Stimulated activated naive CD8-positive, alpha-beta T cell treated with anti-CD3 and anti-CD28 coated beads, Interleukin-15, Interleukin-2, amounts not matched to agents 100 U/mL and 50 U/mL, for 24 hours (primary cell): Measurements from ENCODE around the gene MAD1L1.

Experiments
- ATAC-seq: fragments of 150-1000 bp; cut with Tn5 transposase; one replicate; pipeline ENCODE4 v1.10.0; 2021
- DNase-seq: peaks from one replicate; pipeline ENCODE4 v3.0.0; 2021

The MAD1L1 gene

DNA sequence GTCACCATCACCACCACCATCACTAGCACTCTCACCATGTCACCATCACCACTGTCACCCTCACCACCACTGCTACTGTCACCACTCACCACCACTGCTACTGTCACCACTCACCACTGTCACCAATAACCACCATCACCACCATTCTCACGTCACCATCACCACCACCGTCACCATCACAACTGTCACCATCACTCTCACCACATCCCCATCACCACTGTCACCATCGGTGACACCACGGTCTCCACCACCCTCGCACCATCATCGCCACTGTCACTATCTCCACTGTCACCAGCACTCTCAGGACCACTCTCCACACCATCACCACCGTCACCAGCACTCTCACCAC is 130.4 kb downstream of the MAD1L1 start:
- ATAC-seq = no peak

DNA sequence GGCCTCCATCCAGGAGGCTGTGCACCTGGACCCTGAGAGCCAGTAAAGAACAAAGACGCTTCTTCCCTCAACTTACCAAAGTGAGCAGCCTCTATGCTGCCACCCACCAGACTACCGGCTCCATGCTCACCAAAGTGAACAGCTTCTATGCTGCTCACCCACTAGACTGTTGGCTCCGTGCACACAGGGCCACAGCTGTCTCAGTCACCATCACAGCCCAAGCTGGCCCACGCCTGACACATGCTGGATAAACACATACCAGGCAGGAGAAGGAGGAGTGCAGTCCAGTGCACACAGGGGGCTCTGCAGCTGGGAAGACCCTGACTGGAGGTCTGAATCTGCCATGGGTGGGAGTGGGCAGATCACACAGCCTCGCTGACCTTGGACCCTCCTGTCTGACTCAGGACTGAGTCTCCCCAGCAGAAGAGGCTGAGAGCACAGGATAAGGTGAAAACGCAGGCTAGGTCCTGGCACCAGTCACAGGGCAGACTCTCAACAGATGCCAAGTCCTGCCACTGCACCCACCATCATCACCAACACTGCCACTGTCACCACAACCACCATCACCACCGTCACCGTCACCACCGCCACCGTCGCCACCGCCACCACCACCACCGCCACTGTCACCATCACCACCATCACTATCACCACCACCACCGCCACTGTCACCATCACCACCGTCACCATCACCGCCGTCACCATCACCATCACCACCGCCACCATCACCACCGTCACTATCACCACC is 130.9 kb downstream of the MAD1L1 start:
- ATAC-seq (no peak), DNase-seq (no peak)

More for the DNA sequence above, 130.4 kb downstream of the MAD1L1 start:
- no peak for DNase-seq

DNA sequence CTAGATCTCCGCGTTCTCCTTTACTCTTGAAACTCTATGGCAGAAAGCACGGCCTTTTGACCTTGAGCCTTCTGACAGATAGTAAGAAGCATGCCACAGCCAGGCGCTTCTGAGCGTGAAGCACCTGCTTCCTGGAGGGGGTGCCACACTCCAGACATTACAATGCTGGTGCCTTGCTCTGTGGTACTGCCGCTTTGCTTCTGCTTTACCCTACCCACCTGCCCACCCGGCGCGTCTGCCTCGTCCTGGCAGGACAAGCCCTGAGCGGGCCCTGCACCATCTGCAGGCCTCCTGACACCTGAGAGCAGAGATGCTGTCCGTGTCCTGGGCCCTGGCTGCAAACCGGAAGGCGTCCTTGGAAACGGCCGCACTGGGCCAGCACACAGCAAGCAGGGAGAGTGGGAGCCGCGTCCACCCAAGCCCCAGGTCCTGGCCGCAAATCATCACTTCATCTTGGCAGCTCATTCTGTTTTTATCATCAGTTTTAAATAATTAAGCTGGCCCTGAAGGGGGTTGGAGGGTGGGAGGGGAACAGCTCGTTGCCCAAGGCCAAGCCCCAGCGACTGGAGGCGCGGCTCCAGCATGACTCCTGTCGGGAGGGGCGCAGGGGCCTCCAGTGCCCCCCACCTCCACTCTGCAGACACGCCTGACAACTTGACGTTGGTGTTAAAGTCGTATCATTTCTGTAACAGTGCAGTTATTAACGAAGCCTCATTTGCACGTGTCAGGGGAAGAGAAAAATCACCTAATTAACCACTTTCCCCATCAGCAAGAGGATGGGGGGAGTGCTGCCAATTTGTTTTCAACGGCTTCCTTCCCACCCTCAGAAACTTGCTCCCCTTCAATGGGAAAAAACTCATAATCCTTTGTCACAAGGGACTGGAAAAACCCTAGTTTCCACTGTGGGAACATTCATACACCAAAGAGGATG is 132.2 kb downstream of the MAD1L1 start:
- peak; percentile 43 for DNase-seq
- ATAC-seq = no peak

DNA sequence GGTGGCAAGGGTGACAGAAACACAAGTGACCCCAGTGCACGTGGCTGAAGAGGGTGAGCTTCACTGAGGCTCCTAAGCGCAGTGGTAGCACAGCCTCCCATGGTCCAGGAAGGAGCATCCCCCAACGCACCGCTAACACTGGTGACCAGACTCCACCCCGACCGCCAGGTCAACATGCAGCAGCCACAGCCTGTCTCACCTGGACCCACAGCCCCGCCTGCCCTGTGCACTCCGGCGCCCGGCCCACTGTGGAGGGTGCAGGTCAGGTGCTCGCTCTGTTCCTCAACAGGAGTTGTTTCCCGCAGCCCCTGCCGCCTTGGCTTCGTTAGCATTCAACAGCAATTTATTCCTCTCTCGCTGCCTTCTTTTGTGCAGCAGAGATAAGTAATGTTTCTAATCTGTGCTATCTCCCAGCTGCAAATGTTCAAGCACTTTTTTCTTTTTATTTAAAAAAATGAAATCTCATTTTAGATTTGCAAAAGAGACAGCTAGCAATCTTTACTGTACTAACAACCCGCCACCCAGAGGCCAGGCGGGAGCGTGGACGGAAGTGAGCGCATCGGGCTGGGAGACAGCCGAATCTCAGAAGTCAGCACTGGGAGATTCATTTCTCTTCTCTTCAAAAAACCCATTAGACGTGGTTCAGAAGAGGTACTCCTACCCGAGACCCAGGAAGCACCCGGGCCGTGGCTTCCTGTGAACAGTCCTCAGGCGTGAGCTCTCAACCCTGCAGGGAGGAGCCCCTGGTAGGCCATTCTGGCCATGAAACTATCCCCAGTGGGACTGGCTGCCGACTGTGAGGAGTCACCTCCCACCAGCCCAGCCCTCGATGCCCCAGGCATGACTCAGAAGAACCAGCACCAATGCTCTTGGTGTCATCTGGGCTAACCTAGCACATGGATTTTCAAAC is 133.4 kb downstream of the MAD1L1 start:
- DNase-seq (peak; percentile 48), ATAC-seq (peak; percentile 35)

DNA sequence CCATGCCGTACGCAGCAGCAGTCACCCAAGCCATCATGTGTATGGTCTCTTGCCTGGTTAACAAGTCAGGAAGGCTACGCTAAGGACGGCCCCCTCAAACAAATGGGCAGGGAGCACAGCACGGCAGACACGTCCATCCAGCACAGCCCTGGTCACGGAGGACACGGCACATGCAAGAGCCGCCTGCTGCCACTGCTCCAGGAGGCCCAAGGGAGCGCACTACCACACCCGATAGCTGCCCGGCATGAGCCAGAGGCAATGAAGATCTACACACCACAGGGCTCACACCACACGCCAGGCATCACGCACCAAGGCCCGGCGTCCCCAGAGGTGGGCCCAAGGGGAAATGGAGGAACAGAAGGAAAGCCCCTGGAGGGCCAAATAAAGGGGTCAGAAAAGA is 134.2 kb downstream of the MAD1L1 start:
- DNase-seq (no peak), ATAC-seq (no peak)

DNA sequence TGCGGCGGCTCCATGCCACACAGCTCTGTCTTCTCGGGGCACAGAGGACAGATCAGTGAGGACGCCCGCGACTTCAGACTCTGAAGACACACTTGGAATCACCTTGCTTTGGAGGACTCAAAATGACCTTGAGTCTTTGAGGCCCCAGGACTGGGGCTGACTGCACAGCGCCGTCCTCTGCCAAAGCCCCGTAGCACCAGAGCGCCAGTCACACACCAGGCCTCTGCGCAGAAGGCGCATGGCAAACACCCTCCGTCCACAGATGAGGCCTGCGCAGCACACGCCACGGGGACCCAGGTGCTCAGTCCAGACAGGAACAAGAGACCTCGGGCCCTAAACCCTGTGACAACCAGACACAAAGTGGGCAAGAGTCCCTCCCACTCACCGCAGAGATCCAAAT is 134.7 kb downstream of the MAD1L1 start:
- DNase-seq (no peak), ATAC-seq (no peak)

DNA sequence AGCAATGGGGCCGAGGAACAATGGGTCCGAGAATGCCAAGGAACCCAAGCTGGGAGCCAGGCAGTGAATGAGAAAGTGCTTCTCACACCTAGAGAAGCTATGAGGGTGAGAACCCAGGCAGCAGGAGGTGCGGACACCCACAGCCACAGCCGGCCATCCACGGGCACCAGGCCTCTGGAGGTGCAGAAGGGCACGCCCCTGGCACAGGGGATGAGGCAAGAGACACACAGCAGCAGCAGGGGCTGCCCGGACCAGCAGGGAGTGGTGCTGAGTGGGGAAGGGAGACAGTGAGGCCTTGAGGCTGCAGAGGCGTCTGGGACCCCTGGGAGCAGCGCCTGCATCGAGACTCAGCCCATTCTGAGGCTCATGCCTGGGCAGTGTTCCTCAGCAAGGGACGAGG is 135.3 kb downstream of the MAD1L1 start:
- no peak for DNase-seq
- ATAC-seq = no peak

DNA sequence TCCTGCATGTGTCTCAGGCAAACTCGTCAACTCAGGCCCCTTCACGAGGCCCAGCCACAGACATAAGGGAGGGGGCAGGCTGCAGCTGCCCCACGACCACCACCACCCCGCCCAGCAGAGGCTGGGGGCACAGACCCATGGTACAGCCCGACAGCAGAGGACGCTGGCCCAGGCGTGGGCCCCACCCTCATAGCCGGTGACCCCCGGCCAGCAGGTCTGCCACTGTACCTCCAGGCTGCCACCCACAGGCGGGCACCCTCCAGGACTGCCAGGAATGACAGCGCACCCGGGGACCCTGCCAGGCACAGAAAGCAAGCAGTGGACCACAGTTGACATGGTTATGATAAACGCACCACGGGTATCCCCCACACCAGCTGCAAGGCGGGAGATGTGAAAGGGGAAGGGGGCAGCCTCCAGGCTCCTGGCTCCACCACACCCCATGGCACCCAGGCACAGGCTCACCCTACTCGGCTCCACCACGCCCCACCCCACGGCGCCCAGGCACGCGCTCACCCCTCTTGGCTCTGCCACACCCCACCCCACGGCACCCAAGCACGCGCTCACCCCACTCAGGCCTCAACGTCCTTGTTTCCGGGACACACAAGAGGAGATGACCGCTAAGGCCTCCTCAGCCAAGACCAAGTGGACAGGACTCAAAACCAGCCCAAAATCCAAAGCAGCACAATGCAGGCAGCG is 135.9 kb downstream of the MAD1L1 start:
- DNase-seq (no peak), ATAC-seq (no peak)

DNA sequence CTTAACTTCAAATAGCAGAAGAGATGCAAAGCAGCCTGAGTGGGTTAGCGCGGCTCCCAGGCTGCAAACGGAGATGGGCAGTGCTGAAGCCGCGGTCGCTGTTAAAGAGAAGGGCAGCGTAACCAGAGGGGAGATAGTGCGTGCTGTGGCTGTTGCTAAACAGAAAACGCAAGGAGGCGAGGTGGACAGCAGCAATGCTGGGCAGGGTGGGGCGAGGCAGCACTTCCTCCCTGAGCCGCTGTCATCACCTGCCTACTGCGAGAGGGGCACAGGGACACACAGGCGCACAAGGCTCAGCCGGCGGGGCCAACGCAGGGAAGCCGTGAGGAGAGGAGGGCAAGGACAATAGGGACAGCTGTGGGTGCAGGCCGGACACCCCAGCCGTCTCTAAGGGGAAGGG is 137.3 kb downstream of the MAD1L1 start:
- no peak for ATAC-seq
- DNase-seq = no peak

DNA sequence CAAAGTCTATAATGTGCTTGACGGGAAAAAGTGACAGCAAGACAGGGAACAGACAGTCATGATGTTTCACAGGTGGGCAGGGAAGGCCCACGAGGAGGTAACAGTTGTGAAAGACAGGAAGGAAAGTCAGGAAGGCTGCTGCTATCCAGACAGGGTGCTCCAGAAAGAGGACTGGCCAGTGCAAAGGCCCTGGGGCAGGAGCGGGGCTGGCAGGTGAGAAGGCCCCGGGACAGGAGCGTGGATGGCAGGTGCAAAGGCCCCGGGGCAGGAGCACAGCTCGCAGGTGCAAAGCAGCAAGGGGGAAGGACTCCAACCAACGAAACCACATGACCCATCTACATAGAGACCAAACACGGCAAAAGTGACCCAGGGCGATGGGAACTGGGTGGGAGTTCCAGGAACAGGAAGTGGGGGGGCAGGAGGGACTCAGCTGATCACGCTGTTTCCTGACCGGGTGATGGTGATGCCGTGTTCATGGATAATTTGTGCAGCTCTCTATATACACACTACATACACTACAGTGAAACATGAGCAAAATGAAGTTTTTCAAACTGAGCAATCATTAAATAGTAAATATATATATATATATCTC is 138.2 kb downstream of the MAD1L1 start:
- ATAC-seq = no peak

DNA sequence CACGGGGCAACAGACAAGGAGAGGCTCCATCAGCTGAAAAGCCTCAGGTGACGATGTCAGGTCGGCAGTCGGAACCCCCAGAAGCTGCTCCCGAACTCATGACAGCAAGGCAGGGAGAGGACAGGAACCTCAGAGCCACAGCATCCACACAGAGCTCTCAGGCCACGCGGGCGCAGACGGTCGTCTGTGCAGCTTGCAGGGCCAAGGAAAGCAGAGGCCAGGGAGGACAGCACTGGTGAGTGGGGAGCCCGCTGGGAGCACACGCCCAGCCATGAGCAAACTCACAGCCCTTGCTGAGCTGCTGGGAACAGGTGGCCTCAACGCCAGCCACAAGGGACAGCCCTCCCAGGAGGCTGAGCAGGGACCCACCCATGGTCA is 138.9 kb downstream of the MAD1L1 start:
- DNase-seq = no peak
- no peak for ATAC-seq

More for the DNA sequence above, 138.2 kb downstream of the MAD1L1 start:
- DNase-seq = no peak

DNA sequence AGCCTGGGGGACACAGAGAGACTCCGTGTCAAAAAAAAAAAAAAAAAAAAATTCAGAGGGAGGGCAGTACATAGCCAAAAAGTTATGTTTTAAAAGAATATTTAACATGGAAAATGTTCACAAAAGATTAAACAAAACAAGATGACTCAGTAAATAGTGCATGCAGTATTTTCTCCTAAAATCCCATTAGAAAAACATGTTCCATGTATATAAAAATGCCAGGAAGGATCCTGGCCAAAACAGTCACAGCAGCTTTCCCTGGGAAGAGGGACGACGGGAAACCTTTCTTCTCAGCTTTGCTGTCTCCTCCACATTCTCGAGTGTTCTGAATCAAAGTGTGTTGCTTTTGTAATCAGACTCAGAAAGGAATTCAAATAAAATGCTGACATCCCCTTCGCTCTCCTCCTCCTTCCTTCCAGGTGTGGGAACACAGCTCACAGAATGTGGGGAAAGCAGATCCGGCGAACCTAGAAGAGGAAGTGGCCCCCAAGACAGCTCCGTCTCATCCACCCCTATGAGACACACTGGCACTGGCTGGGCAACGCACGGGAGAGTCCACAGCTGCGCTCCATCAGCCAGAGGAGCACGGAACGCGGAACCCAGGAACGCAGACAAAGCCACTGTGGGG is 139.4 kb downstream of the MAD1L1 start:
- ATAC-seq (no peak), DNase-seq (no peak)

DNA sequence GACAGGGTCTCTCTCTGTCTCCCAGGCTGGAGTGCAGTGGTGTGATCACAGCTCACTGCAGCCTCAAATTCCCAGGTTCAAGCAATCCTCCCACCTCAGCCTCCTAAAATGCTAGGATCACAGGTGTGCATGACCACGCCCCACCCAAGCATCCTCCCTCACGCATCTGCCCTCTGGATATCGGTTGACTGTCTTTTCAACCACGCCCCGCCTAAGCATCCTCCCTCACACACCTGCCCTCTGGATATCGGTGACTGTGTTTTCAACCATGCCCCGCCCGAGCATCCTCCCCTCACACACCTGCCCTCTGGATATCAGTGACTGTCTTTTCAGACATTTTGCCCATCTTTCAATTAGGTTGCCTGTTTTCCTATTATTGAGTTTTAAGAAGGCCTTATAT is 140.5 kb downstream of the MAD1L1 start:
- no peak for ATAC-seq

DNA sequence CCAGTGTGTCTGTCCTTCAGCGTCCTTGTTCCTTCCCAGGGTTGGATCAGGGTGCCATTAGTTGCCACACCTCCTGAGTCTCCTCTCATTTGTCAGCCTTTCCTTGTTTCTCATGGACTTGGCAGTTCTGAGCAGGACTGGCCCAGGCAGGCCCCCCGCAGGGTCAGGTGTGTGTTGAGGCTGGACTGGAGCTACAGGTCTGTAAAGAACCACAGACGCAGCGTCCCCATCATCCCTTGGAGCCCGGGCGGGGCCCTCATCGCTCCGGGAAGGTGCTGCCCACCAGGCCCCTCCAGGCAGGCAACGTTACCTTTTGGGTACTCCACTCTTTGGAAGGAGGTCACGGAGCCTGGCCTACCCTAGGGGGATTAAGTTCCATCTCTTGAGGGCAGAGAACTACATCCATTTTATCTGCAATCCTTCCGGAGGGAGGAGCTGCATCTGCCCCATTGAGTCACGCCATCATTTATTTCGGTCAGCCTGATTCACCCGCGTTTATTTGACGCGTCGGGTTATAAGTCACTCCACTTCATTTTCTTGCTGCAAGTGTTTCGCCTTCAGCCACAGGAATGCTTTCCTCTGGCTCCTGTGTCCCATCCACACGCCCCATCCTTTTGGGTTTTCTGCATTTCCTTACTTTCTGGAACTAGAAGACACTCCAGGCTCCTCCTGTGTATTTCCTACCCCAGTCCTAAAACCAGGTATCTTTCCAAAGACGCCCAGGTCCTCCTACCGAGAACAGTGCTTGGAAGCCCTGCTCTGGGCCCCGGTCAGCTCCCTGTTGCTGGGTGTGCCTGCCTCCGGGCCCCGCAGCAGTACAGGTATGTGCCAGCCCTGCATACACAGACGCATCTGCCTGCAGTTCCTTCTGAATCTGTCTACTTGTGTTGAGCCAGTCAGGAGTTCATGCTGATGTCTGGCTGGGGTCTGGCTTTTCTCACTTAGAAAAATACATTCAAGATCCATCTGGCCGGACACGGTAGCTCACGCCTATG is 141.9 kb downstream of the MAD1L1 start:
- ATAC-seq = no peak
- DNase-seq = no peak

More for the DNA sequence above, 140.5 kb downstream of the MAD1L1 start:
- DNase-seq = no peak

DNA sequence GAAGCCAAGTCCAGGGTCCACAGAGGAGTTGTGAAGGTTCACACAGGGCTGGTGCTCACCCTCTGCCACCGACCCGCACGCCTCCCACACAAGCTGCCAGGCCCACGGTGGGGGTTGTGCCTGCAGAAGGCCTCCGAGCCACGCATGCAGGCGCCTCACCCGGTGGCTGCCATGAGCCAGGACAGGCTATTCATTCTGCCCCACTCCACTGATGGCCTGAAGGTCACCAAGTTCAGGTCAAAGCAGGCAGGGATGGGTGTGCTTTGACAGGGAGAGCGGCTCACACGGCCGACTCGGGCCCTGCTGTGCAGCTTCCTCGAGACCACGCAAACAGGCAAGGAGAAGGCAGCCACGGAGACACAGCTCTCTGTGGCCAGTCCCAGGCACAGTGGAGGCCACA is 143.9 kb downstream of the MAD1L1 start:
- ATAC-seq (no peak), DNase-seq (no peak)

DNA sequence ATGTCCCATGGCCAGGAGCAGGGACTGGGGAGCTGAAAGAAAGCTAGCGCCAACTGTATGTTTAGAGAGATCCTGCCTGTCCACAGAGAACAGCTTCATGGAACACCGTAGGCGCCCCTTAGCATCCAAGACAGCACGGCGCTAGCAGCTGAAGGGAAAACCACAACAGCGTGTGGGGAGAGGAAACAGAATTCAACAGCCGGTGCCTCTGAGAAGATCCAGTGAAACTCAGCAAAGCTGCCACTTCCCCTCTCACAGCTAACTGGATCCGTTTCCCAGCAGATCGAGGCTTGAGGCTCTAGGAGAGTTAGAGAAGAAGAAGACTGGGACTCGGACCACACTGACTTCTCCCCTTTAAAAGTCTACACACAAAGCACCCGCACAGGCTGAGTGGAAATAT is 145.0 kb downstream of the MAD1L1 start:
- DNase-seq (no peak), ATAC-seq (no peak)

DNA sequence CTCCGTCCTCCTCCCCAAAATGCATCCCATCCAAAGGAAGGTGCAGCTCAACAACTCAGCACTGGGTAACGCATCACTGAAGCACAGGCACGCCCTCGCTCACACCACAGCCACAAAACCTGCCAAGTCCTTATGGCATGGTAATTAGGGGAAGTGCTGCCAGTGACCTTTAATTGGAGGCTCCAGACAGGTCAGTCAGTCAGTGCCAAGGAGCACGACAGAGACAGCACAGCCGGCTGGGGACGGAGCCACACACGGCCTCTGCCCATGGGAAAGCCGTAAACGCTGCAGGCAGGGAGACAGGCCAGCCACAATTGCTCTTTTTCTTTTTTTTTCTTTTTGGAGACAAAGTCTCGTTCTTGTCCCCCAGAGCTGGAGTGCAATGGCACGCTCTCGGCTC is 146.5 kb downstream of the MAD1L1 start:
- no peak for ATAC-seq
- no peak for DNase-seq

DNA sequence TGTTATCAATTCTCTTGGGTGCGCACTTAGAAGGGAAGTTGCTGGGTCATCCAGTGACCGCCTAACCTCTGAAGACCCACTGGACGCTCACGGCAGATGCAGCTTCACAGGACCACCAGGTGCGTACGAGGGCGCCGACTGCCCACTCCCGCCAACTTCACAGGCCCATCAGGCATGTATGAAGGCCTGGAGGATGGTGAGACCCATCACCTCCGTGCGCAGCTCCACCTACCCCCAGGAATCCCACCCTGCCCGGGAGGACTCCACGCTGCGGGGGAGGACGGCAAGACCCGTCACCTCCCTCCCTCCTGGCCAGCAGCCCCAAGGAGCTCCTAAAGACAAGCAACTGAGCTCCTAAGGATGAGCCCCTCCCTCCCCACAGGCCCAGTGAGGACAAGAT is 146.9 kb downstream of the MAD1L1 start:
- ATAC-seq (no peak), DNase-seq (no peak)

DNA sequence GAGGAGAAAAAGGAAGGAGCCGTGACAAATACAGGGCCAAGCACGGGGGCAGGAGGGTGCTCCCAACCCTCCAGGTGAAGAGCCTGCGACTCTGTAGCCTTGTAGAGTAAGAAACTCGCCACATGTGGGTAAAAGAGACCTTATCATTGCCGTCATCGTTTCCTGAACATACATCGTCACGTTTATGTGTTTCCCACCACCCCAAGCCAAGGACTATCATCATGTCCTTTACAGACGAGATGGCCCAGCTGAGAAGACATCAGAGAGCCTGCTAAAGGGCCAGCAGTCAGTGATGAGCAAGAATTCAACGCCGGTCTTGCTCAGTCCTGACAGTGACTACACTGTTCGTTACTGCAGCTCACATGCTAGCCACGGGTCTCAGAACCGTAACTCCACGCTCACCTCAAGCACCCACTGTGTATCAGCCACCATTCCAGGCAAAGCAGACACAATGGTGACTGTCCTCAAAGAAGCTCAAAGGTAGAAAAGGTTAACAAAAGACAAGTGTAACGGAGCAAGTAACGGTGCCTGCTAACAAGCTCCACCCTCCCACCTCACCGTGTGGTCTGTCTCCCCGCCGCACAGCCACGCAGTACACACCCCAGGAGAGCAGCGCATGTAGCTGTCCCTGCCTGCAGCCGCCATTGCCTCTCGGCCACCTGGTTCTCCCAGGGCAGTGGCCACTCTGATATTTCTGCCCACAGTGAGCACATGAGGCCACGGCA is 147.8 kb downstream of the MAD1L1 start:
- DNase-seq = no peak
- ATAC-seq = peak; percentile 29
